ENCODE measurements around the gene TAOK2.

The TAOK2 gene

GRCh38 chr16:29962344-29962994, 11.2 kb upstream of the TAOK2 start:
- no peak for DNase-seq (ENCODE audit: low read depth in 2 of 2, low spot score in 1 of 2)

- DNase-seq (ENCODE audit: low read depth in 2 of 2, low spot score in 1 of 2), result no peak
These were observed 10.5 kb upstream of the TAOK2 start for GRCh38 chr16:29963021-29963743.

DNA sequence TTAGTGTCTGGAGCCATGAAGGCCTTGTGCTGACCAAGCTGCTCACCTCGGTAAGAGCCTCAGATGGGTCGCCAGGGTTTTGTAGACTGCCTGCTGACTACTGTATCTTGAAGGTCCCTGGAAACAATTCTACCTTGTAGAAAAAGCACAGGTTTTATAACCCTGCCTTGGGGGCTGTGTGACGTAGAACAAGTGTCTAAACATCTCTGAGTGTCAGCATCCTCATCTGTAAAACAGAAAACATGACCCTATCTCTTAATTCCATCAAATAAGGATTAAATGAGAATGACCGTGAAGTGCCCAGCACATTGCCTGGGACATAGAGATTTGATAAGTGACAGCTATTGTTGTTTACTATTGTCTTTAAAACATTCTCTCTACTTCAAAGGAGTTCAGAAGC, 5.5 kb upstream of the TAOK2 start:
- no peak for DNase-seq (ENCODE audit: low read depth in 2 of 2, low spot score in 1 of 2)

GRCh38 chr16:29971304-29971703, 2.4 kb upstream of the TAOK2 start:
- DNase-seq (ENCODE audit: low read depth in 2 of 2, low spot score in 1 of 2), result no peak

GRCh38 chr16:29972500-29972899, 1.2 kb upstream of the TAOK2 start:
- no peak for DNase-seq (ENCODE audit: low read depth in 2 of 2, low spot score in 1 of 2)

GRCh38 chr16:29972992-29973383, 680 bp upstream of the TAOK2 start:
- no peak for DNase-seq (ENCODE audit: low read depth in 2 of 2, low spot score in 1 of 2)

DNA sequence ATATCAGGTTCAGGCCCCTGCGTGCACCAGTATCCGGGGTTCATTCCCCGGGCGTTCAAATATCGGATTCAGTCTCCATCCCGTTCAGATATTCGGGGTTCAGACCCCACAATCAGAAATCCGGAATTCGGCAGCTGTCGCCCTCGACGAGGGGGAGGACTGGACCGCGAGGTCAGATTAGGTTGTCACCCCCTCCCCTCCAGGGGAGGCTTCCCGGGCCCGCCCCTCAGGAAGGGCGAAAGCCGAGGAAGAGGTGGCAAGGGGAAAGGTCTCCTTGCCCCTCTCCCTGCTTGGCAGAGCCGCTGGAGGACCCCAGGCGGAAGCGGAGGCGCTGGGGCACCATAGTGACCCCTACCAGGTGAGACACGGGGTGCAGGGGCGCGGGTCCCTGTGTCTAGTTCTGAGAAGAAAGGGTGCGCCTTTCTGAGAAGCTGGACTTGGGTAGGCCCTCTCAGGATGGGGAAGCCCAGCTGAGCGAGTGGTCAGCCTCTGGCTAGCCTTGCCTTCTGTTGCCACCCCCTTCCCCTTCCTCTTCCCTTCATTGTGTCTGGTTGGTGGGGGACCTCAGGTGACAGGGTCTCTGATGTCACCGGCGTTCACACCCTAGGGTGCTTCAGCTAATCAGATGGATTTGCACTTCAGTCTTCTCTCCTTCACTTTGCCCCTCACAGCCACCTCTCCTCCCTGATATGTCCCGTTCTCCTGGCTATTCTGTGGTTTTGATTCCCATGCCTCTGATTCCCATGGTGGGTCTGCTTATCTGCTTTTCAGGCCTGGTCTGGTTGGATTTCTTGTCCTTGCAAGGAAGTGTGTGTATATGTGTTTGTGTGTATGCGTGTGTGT, 844 bp downstream of the TAOK2 start:
- DNase-seq (ENCODE audit: low read depth in 2 of 2, low spot score in 1 of 2), result no peak

DNA sequence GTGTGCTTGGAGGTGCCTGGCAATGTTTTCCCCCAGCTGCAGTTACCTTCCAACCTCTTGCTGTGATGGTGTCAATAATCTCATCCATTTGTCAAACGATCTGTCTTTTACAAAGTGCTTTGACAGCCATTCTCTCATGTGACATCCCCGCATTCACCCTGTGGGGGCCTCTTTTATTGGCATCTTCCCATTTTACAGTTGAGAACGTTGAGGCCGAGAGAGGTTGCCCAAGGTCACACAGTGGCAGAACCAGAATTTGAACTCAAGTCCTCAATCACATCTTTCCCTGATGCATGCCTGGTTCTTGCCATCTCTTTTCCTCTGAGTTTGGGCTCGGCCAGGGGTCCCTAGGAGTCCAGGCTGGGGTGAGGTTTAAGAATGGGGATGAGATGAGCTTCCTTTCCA, 1.5 kb downstream of the TAOK2 start:
- DNase-seq (ENCODE audit: low read depth in 2 of 2, low spot score in 1 of 2), result no peak

DNA sequence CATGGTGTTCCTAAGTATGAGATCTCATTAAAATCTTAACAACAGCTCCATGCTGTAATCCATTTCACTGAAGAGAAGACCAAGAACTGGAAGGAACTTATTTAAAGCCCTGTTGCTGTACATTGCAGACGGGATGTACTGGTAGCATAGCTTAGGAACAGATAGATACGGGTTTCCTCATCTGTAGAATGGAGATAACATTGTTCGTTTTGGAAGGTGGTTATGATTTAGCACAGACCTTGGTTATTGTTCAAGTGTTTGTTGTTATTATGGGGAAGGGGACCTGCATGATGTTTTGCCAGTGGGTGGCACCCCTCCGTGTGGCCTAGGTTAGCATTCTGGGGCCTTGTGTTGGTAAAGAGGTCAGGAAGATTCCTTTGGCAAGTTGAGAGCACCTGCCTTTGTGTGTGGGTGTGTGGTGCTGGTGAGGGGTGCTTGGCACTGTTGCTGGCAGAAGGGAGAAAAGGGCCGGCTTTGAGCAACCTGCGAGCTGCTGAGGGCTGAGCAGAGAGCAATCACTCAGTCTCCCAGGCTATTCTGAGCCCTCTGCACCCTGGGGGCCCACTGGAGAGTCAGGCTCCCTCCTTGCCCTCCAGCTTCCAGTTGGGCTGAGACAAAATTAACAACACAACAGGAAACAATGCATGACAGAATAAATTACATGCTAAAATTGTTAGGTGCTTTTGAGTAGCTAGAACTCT, 2.3 kb downstream of the TAOK2 start:
- DNase-seq (ENCODE audit: low read depth in 2 of 2, low spot score in 1 of 2), result no peak

DNA sequence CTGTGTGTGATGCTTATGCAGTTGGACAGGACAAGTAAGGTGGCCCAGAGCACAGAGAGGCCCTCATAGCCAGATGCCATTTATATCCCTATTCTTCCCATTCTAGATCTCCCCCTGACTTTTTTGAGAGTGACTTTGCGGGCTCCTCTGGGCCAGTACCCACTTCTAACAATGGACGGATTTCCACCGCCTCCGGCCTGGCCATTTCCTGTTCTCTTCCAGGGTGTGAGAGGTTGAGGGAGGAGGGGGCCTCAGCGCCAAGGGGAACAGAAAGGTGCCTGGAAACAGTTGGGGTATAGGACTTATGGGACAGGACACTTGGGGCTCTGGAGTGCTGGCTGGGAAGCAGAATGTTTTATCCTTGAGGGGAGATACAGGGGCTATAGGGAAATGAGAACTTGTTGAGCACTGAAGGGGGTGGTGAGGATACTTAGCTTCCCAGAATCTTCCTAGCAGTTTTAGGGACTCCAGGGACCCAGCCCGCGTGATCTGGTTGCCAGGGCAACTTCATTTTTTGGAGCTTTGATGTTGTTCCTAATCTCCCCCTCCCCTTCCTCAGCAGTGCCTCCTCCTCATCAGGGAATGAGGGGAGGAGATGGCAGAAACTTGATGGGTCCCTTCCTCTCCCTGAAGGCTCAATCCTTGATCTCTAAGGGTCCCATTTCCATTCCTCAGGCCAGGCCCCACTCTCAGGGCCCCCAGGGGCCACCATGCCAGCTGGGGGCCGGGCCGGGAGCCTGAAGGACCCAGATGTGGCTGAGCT, 3.6 kb downstream of the TAOK2 start:
- no peak for DNase-seq (ENCODE audit: low read depth in 2 of 2, low spot score in 1 of 2)

- DNase-seq (ENCODE audit: low read depth in 2 of 2, low spot score in 1 of 2), result no peak
These were observed 4.4 kb downstream of the TAOK2 start for GRCh38 chr16:29978081-29978480.

DNA sequence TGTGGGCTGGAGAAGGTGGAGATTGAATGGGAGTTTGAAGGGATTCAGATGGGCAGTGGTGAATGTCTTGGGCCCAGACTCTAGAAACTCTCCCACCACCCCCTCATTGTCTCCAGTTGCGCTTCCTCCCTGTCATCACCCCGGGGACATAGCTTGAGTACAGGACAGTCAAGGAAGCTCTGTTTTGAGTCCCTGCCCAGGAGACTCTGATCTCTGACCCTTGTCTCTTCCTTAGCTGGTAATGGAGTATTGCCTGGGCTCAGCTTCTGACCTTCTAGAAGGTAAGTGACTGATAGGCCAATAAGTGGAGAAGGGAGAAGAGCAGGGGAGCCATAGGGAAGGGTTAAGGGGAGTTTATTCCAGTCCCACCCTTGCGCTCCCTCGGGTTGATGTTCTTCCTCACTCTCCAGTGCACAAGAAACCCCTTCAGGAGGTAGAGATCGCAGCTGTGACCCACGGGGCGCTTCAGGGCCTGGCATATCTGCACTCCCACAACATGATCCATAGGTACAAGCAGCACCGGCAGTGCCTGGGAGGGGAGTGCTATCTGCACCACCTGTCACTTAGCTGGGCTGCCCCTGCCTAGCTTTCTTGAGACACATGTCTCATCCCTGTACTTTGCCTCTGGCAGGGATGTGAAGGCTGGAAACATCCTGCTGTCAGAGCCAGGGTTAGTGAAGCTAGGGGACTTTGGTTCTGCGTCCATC, 5.0 kb downstream of the TAOK2 start:
- DNase-seq (ENCODE audit: low read depth in 2 of 2, low spot score in 1 of 2), result no peak

DNA sequence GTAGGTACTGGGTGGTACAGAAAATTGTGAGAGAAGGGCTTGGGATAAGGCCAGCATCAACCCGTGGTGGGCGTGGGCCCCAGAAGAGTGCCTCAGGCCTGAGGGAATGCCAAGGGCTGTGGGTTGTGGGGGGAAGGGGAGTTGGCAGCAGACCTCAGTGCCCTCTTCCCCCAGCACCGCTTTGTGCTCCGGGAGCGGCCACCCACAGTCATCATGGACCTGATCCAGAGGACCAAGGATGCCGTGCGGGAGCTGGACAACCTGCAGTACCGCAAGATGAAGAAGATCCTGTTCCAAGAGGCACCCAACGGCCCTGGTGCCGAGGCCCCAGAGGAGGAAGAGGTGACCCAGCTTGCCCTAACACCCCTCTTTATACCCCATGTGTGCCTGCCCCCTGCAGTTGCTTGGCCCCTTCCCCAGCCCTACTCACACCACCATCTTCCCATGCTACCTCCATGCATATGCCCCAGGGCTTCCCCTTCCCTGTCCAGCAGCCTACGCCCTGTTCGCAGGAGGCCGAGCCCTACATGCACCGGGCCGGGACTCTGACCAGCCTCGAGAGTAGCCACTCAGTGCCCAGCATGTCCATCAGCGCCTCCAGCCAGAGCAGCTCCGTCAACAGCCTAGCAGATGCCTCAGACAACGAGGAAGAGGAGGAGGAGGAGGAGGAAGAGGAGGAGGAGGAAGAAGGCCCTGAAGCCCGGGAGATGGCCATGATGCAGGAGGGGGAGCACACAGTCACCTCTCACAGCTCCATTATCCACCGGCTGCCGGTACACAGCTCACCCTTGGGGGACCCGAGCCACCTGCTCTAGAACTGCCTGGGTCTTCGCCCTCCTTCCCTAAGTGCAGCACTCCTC, 9.1 kb downstream of the TAOK2 start:
- DNase-seq (ENCODE audit: low read depth in 2 of 2, low spot score in 1 of 2), result no peak

DNA sequence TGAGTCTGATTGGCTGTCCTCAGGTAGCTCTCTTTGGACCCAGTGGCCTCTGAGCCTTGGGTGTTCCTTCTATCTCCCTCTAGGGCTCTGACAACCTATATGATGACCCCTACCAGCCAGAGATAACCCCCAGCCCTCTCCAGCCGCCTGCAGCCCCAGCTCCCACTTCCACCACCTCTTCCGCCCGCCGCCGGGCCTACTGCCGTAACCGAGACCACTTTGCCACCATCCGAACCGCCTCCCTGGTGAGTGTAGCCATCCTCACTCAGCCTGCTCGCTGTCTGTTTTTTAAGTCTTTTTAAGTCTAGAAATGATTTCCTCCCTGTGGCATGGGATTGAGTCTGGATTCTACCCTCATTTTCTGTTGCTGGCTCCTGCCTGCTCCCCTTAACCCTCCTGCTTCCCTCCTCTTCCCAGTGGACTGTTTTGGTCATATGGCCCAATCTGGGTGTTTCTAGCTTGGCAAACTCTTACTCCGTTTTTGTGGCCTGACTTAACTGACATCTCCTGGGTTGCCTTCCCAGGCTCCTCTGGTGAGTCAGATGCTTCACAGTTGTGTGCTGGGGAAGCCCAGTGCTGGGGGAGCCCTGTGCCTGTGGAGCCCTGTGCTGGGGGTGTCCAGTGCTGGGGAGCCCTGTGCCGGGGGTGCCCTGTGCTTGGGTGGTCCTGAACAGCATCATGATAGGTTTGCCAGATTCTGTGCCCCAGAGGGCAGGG, 9.9 kb downstream of the TAOK2 start:
- DNase-seq (ENCODE audit: low read depth in 2 of 2, low spot score in 1 of 2), result no peak

DNA sequence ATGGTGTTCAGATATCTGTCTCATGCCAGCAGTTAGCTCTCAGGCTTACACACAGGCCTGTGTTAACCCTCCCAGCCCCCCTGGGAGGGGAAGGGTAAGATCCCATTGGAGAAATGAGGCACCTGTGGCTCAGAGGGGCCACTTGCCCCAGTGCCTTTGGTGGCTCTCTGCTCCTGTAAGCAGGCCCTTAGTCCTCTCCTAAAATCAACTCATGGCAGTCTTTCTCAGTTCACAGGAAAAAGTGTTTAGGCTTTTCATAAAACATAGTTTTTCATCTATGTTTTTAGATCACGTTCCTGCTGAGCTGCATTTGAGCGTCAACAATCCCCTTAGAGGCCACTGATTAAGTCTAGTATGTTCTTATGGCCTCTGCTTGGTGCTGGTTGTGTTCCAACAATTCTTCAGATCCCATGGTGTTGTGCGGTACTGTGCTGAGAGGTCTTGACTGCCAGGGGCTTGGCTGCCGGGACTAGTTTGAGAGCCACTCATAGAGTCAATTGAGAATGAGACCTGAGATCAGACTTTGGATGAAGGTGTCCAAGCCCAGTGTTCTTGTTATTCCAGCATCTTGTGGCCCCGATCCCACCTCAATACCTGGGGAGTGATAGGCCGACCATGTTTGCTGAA, 10.6 kb downstream of the TAOK2 start:
- no peak for DNase-seq (ENCODE audit: low read depth in 2 of 2, low spot score in 1 of 2)

- no peak for DNase-seq (ENCODE audit: low read depth in 2 of 2, low spot score in 1 of 2)
These were observed 11.1 kb downstream of the TAOK2 start for GRCh38 chr16:29984764-29985147.

DNA sequence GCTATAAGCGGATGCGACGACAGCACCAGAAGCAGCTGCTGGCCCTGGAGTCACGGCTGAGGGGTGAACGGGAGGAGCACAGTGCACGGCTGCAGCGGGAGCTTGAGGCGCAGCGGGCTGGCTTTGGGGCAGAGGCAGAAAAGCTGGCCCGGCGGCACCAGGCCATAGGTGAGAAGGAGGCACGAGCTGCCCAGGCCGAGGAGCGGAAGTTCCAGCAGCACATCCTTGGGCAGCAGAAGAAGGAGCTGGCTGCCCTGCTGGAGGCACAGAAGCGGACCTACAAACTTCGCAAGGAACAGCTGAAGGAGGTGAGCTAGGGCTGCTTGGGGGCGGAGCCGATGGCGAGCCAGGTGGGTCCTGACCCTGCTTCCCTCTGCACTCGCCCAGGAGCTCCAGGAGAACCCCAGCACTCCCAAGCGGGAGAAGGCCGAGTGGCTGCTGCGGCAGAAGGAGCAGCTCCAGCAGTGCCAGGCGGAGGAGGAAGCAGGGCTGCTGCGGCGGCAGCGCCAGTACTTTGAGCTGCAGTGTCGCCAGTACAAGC, 11.7 kb downstream of the TAOK2 start:
- no peak for DNase-seq (ENCODE audit: low read depth in 2 of 2, low spot score in 1 of 2)

- DNase-seq (ENCODE audit: low read depth in 2 of 2, low spot score in 1 of 2), result no peak
These were observed 12.6 kb downstream of the TAOK2 start for GRCh38 chr16:29986231-29986630.

All from stimulated activated CD8-positive, alpha-beta memory T cell treated with anti-CD3 and anti-CD28 coated beads, Interleukin-4, amount 100 ng/mL, for 4 hours (primary cell).